HG02970 (cell line): ENCODE data around the gene PDIA4.
"Not testable (repeated sequence)": the region's sequence is repeated elsewhere in the genome, so short reads cannot be mapped to it uniquely, and the experiment has no call there.

Experiments
- ATAC-seq: cut with Tn5 transposase; IDR thresholded peaks from one replicate; pipeline ENCODE4 v1.9.1; 2021; ENCODE audit warnings: mild to moderate bottlenecking, moderate library complexity, moderate number of reproducible peaks; ENCODE audit not compliant: unreplicated experiment, low FRiP score

PDIA4 gene

GRCh38 chr7:149004405-149005370 is 23.6 kb downstream of the PDIA4 start:
- no peak for ATAC-seq

GRCh38 chr7:149003560-149004305 is 24.6 kb downstream of the PDIA4 start:
- ATAC-seq = no peak

- no peak for ATAC-seq
Measured at GRCh38 chr7:149003018-149003417, 25.3 kb downstream of the PDIA4 start.

- no peak for ATAC-seq
Measured at GRCh38 chr7:149002604-149003003, 25.7 kb downstream of the PDIA4 start.

- no peak for ATAC-seq
Measured at GRCh38 chr7:149001427-149002068, 26.8 kb downstream of the PDIA4 start.

- no peak for ATAC-seq
Measured at GRCh38 chr7:149000961-149001360, 27.3 kb downstream of the PDIA4 start.

GRCh38 chr7:148999192-148999591 is 29.1 kb downstream of the PDIA4 start:
- no peak for ATAC-seq

- ATAC-seq = no peak
Measured at GRCh38 chr7:148997497-148997896, 30.8 kb downstream of the PDIA4 start.

GRCh38 chr7:148994576-148994975 is 33.7 kb downstream of the PDIA4 start:
- no peak for ATAC-seq

- ATAC-seq = no peak
Measured at GRCh38 chr7:148993193-148993592, 35.1 kb downstream of the PDIA4 start.

GRCh38 chr7:148991536-148991935 is 36.8 kb downstream of the PDIA4 start:
- no peak for ATAC-seq

- ATAC-seq = peak; percentile 22
Measured at GRCh38 chr7:148987751-148988512, 40.4 kb downstream of the PDIA4 start.

- peak; percentile 79 for ATAC-seq
Measured at GRCh38 chr7:148987010-148987750, 41.1 kb downstream of the PDIA4 start.

GRCh38 chr7:148986742-148987009 is 41.6 kb downstream of the PDIA4 start:
- no peak for ATAC-seq

- ATAC-seq = no peak
Measured at GRCh38 chr7:148983200-148984146, 44.8 kb downstream of the PDIA4 start.

- no peak for ATAC-seq
Measured at GRCh38 chr7:148982654-148983199, 45.6 kb downstream of the PDIA4 start.

GRCh38 chr7:148979827-148980226 is 48.5 kb downstream of the PDIA4 start:
- ATAC-seq = no peak

- not testable (repeated sequence) for ATAC-seq
Measured at GRCh38 chr7:148979072-148979471, 49.2 kb downstream of the PDIA4 start.
